LNCAP (cell line): ENCODE results near the gene ITK.

Experiments
- TF ChIP-seq, protein P1 (sequence below): fragments of 450-650 bp; IDR thresholded peaks from 2 replicates; pipeline ENCODE4 v1.5.1; 2017; ENCODE audit warnings: mild to moderate bottlenecking

Gene ITK

GRCh38 chr5:157187046-157187754 is 6.6 kb downstream of the ITK start:
- TF ChIP-seq, protein P1, sequence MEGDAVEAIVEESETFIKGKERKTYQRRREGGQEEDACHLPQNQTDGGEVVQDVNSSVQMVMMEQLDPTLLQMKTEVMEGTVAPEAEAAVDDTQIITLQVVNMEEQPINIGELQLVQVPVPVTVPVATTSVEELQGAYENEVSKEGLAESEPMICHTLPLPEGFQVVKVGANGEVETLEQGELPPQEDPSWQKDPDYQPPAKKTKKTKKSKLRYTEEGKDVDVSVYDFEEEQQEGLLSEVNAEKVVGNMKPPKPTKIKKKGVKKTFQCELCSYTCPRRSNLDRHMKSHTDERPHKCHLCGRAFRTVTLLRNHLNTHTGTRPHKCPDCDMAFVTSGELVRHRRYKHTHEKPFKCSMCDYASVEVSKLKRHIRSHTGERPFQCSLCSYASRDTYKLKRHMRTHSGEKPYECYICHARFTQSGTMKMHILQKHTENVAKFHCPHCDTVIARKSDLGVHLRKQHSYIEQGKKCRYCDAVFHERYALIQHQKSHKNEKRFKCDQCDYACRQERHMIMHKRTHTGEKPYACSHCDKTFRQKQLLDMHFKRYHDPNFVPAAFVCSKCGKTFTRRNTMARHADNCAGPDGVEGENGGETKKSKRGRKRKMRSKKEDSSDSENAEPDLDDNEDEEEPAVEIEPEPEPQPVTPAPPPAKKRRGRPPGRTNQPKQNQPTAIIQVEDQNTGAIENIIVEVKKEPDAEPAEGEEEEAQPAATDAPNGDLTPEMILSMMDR, result no peak

- TF ChIP-seq, protein P1, result no peak
Measured at GRCh38 chr5:157188270-157188669, 7.6 kb downstream of the ITK start.

DNA sequence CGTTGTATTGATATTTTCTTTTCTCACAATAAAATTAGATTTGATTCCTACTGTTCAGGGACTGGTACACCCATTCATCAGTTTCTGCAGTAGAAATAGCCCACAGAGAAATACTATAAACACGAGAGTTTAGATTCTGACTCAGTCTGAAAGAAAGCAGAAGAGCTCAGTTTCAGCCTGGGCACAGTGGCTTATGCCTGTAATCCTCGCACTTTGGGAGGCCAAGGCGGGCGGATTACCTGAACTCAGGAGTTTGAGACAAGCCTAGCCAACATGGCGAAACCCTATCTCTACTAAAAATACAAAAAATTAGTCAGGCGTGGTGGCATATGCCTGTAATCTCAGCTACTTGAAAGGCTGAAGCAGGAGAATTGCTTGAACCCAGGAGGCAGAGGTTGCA is 8.6 kb downstream of the ITK start:
- TF ChIP-seq, protein P1, result no peak

- TF ChIP-seq, protein P1, result no peak
Measured at GRCh38 chr5:157193699-157194424, 13.2 kb downstream of the ITK start.

- TF ChIP-seq, protein P1, result no peak
Measured at GRCh38 chr5:157196045-157196444, 15.4 kb downstream of the ITK start.

DNA sequence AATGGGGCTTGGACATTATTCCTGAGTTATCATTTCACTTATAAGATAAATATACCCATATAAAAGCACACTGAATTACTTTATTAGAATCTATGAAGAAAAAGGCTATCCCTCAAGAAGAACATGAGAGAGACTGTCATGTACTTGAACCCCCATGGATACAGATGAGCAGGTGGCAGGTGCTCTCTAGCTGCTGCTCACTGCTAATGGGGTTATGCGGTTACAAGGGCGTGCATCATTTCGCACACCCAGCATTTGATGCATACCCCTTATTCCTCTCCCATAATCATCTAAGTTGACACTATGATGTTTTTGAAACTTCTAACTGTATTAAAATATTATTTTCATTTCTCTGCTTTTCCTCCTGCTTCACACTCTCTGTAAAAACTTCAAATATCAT is 16.4 kb downstream of the ITK start:
- TF ChIP-seq, protein P1, result no peak

DNA sequence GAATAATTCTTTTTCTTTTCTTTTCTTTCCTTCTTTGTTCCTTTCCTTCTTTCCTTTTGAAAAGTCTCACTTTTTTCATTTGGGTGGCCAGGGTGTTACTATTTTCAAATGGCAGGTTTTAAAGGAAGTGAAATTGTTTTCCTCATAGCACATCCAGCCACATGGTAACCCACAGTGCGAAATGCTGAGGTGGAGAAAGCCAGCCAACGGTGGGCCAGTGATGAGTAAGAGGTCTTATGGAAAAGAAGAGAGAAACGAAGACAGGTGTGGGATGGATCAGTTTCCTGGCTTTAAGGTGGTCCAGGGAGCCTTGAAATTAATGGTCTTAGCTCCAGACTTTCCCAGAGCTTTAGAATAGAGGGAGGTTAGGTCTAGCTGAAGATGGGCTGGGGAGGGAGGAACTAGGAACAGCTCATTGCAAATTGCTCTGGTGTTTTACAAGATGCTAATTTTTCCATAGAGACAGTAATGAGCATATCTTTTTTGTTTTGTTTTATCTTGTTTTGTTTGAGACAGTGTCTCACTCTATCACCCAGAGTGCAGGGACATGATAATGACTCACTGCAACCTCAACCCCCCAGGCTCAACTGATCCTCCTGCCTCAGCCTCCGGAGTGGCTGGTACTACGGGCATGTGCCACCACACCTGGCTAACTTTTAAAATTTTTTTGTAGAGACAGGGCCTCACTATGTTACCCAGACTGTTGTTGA is 17.8 kb downstream of the ITK start:
- TF ChIP-seq, protein P1, result no peak
